NOMO-1 treated with dmso at 0.1 percent for 144 hours (cell line): ENCODE measurements around the gene MYL3.

ENCODE experiments used
- DNase-seq: peaks from one replicate; lab custom pipeline; 2025; ENCODE audit not compliant: unreplicated experiment; lab: John Stamatoyannopoulos, UW

The MYL3 gene

DNA sequence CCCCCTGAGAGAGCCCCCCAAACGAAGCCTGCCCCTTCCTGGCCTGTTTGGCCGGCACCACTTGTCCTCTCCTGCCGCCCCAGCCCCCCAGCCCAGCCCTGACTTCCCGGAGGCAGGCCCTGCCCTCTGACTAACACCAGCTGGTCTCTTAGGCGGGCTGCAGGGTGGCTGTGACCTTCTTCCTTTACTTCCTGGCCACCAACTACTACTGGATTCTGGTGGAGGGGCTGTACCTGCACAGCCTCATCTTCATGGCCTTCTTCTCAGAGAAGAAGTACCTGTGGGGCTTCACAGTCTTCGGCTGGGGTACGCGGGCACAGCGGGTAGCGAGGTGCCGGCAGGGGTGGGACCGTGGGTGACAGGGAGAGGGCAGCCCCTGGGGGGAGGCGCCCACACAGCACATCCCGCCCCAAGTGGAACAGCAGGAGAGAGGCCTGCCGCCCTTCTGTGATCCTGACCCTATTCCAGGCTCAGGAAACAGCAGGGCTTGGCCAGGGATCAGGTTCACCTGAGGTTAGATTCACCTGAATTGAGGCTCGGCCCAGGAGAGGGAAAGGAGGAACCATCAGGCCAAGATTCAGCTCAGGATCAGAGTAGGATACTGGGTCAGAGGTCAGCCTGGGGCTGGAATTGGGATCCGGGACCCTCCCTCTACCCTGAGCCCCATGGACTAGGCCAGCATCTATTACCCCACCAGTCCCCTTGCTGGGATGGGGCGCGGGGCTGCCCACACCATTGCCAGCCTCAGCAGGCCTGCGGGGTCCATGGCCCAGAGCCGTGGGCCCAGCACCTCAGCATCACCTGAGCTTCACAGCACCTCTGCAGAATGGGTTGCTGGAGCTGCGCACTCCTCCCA, 36.1 kb upstream of the MYL3 start:
- DNase-seq, result no peak

DNA sequence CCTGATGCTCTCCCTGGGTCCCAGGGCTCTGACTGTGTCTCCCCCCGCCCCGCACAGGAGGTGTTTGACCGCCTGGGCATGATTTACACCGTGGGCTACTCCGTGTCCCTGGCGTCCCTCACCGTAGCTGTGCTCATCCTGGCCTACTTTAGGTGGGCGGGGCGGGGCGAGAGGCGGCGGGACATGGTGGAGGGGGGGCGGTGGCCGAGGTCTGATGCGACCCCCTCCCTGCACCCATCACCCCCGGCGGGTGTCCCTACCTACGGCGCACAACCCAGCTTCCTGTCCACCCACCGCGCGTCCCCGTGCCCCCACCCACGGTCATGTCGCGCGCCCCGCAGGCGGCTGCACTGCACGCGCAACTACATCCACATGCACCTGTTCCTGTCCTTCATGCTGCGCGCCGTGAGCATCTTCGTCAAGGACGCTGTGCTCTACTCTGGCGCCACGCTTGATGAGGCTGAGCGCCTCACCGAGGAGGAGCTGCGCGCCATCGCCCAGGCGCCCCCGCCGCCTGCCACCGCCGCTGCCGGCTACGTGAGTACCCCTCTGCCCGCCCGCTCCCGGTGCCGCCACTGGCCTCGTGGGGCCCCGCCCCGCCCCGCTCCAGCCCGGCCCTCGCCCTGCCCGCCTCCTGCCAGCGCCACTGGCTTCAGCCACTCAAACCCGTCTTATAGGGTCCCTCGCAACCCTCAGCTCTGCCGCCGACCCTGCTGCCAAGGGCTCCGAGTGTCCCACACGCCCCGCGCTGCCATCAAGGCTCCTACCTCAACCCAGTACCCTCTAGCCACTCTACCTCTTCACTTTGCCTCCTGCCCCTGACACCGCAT, 35.3 kb upstream of the MYL3 start:
- DNase-seq, result no peak

- no peak for DNase-seq
Measured at GRCh38 chr3:46897829-46898320, 34.6 kb upstream of the MYL3 start.

DNA sequence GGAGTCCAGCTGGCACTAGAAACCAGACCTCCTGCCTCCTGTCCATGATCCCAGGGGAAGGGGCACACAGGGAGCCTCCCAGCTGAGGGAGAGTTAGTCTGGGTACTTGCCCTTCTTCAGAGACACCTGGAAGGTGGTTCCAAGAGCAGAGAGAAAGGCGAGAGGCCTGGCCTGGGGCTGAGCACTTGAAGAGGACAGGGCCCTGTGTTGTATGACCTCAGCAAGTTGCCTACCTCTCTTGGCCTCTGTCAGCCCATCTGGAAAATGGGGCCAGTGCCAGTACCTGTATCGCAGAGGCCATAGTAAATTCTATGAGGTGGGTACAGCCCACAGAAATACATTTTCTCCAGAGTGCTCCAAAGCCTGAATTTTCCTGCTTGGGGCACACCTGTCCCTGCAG, 33.8 kb upstream of the MYL3 start:
- DNase-seq, result no peak

DNA sequence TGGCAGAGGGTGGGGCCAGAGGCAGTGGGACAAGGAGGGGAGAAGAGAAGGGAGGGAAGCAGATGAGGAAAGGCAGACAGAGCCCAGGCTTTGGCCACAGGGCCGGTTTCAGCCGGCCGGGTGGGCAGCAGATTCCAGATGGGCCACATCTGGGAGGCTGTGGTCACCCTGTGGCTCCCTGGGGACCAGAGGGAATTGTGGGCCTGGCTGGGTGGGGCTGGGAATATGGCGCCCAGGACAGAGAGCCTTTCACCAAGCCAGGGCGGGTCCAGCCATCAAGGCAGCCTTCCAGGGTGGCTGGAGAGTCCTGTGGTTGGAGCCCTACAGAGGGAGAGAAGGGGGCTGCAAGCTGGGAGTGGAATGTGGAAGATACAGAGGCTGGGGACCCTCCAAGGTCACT, 33.1 kb upstream of the MYL3 start:
- DNase-seq, result no peak

DNA sequence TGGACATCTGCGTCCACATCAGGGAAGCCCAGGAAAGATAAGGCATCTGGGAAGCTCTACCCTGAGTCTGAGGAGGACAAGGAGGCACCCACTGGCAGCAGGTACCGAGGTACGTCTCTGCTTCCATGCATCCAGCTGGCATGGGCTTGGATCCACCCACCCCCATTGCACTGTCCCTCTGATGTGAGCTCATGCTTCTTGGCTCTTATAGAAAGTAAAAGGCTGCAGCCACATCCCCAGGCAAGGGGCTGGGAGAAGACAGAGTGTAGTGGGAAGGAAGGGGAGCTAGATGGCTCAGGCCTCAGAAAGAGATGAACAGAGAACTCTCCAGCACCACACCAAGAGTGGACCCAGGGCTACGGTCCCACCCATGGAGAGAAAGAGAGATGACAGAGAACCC, 32.5 kb upstream of the MYL3 start:
- no peak for DNase-seq

DNA sequence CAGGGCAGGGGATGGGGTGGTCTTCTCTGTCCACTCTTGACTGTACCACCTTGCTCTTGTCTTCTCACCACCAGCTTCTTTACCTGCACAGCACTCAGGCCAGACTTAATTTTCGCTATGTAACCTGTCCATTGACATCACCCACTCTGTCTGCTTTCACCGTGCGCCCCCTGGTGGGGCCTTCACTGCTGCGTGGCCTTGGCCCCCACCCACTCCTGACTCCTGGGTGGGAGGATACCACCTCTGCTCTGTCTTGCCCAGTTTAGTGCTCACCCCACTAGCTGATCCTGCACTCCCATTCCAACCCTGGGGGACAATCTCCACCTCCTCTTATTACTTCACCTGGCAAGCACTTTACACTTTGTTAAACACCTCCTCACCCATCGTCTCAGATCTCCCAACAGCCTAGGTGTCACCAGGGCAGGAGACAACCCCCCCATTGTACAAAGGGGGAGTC, 32.0 kb upstream of the MYL3 start:
- DNase-seq, result peak; percentile 22

DNA sequence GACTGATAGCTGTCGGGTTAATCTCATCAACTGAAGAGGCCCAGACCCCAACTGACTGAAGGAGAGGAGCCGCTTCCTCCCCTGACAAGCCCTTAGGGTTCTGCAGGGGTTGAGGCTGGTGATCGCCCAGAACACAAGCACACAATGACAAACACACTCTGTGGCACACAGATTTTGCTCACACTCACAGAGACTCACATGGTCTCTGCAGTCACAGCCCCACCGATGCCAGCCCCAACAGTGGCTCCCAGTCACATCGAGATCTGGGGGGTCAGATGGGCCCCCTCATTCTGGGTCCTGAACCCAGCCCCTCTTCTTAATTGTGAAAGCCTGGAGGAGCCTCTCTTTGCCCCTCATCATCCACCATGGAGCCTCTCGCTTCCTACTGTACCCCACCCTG, 31.0 kb upstream of the MYL3 start:
- DNase-seq, result no peak

GRCh38 chr3:46893763-46894162, 30.5 kb upstream of the MYL3 start:
- no peak for DNase-seq

GRCh38 chr3:46893146-46893748, 30.0 kb upstream of the MYL3 start:
- no peak for DNase-seq

- DNase-seq, result peak; percentile 77
Measured at GRCh38 chr3:46892285-46893145, 29.3 kb upstream of the MYL3 start.

DNA sequence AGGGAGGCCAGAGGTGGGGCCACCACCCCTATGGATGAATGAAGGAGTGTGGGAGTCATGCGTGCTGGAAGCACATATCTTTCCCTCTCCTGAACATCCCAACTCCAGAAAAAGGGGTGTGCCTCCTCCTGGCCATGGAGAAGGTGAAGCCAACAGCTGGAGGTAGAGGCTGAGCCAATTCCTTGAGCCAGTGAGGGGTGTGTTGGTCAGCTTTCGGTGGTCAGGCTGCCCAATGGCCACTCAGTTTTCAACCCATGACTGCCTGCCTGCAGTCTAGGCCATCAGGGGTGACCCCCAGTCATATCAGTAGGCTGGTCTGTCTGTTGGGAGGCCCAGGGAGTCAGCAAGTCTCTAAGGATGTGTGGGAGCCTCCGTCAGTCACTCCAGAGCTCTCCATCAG, 27.9 kb upstream of the MYL3 start:
- DNase-seq, result no peak

DNA sequence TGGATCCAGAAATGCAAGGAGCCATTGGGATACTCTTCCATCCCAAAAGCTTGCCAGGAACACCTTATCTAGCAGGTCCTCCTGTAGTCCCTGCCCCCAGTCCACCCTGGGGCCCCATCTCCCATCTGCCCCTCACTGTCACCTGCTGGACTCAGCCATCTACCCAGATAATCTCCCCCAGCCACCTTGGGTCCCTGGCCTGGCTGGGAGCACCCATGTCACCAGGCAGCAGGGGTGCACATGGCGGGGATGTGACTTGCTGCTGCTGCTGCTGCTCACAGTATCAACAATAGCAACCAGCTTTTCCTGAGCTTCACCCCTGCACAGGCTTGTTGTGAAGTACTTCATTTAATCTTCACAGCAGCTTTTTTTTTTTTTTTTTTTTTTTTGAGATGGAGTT, 26.9 kb upstream of the MYL3 start:
- no peak for DNase-seq

DNA sequence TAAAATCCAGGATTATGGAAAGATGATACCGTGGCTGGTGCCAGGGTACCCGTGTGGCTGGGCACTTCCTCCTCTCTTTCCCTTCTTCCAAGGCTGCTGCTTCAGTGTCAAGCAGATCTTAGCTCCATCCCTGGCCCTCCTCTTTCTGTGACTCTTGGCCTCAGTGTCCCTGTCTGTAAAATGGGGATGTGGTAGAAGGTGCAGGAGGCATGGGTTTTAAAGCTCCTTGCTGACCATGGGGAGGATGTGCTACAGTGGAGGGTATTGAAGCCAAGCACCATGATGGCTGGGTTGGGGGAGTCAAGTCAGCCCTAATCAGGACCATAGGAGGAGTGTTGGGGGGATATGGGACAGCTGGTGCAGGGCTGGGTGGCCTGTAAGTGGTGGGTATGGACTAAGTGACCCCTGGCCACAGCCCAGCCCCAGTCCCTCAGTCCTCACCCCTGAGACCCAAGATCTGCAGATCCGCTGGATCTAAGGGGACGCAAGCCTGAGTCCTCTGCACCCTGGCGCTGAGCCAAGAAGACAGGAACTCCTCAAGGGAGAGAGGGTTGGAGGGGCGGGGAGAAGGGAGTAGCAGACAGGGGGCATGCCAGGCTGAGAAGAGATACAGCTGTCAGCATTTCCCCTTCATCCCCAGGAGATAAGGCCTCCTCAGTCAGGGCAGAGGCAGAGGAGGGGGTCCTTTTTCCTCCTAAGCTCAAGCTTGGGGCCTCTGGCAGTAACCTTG, 26.3 kb upstream of the MYL3 start:
- no peak for DNase-seq

- DNase-seq, result no peak
Measured at GRCh38 chr3:46888705-46889104, 25.5 kb upstream of the MYL3 start.

- DNase-seq, result no peak
Measured at GRCh38 chr3:46887980-46888494, 24.8 kb upstream of the MYL3 start.

- DNase-seq, result no peak
Measured at GRCh38 chr3:46885612-46886011, 22.4 kb upstream of the MYL3 start.

DNA sequence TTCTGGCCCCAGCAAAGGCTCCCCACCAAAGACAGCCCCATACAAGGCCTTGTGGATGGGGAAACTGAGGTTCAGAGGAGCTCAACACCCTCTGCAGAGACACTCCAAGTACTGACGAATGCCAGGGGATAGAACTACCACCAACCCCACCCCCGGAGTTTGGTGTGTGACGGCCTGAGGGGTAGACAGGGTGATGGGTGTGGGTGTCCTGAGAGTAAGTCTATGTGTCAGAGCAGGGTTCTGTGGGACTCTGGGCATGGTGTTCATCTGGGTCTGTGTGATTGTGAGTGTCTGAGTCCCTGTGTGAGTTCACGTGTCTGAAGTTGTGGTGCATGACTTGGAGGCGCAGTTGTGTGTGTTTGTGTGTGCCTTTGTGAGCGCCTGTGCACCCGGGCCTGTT, 21.7 kb upstream of the MYL3 start:
- DNase-seq, result no peak

- DNase-seq, result no peak
Measured at GRCh38 chr3:46884427-46884826, 21.2 kb upstream of the MYL3 start.

DNA sequence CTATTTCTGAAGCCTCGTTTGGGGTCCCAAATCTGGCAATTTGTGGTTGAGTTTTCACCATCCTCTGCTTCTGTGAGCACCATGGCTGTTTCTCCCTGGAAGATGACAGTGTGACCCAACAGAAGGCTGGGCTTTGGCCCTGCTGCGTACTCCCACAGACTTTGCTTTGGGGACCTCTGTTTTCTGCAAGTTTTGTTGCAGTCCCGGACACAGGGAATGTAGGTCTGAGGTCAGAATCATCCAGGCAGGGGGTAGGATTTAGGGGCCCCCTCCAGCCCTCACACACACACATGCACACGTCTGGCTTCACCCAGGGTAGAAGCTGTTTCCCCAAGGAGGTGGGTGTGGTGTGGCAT, 20.6 kb upstream of the MYL3 start:
- DNase-seq, result no peak
